Stimulated activated CD8-positive, alpha-beta memory T cell treated with anti-CD3 and anti-CD28 coated beads, Interleukin-7, amount 100 ng/mL, for 48 hours (primary cell): ENCODE results near the gene C1orf53.
A peak's percentile ranks its signal among the peaks of the same experiment; 100 is the strongest.
"Not testable (repeated sequence)": the region's sequence is repeated elsewhere in the genome, so short reads cannot be mapped to it uniquely, and the experiment has no call there.

ENCODE experiments used
- DNase-seq, 2 donors: peaks; one replicate each; pipeline ENCODE4 v3.0.0-alpha.2; 2020; ENCODE audit warnings: low read depth in 1 of 2; ENCODE audit errors: extremely low read depth in 1 of 2

Gene C1orf53

GRCh38 chr1:197920414-197921117 is 18.1 kb downstream of the C1orf53 start:
- DNase-seq = no peak

- no peak for DNase-seq
Measured at GRCh38 chr1:197921235-197922069, 19.0 kb downstream of the C1orf53 start.

GRCh38 chr1:197922070-197922390 is 19.6 kb downstream of the C1orf53 start:
- DNase-seq = no peak

GRCh38 chr1:197923038-197923437 is 20.6 kb downstream of the C1orf53 start:
- DNase-seq = no peak

GRCh38 chr1:197924516-197925123 is 22.2 kb downstream of the C1orf53 start:
- no peak for DNase-seq

GRCh38 chr1:197927908-197928665 is 25.7 kb downstream of the C1orf53 start:
- DNase-seq = no peak

- peak in 1 of 2 donors; percentile 44 for DNase-seq
Measured at GRCh38 chr1:197928849-197929336, 26.5 kb downstream of the C1orf53 start.

- no peak for DNase-seq
Measured at GRCh38 chr1:197933016-197933415, 30.6 kb downstream of the C1orf53 start.

- DNase-seq = no peak
Measured at GRCh38 chr1:197933647-197934046, 31.2 kb downstream of the C1orf53 start.

- no peak for DNase-seq
Measured at GRCh38 chr1:197937381-197937780, 35.0 kb downstream of the C1orf53 start.

- DNase-seq = no peak
Measured at GRCh38 chr1:197937892-197938291, 35.5 kb downstream of the C1orf53 start.

GRCh38 chr1:197939159-197939980 is 36.9 kb downstream of the C1orf53 start:
- DNase-seq = not testable (repeated sequence)

GRCh38 chr1:197942042-197942441 is 39.6 kb downstream of the C1orf53 start:
- no peak for DNase-seq

GRCh38 chr1:197944485-197944884 is 42.1 kb downstream of the C1orf53 start:
- no peak for DNase-seq

- peak in 1 of 2 donors; percentile 23 for DNase-seq
Measured at GRCh38 chr1:197948926-197949899, 46.8 kb downstream of the C1orf53 start.

- DNase-seq = no peak
Measured at GRCh38 chr1:197951089-197951488, 48.7 kb downstream of the C1orf53 start.

- no peak for DNase-seq
Measured at GRCh38 chr1:197951617-197952175, 49.3 kb downstream of the C1orf53 start.

GRCh38 chr1:197953472-197953871 is 51.0 kb downstream of the C1orf53 start:
- not testable (repeated sequence) for DNase-seq
